ENCODE data around the gene WIZ. TPM values are rescaled to one million over a fixed set of nuclear protein-coding genes. Genes with fewer than 3 reads are reported as not detected.

The WIZ gene
- total and polyA plus RNA-seq, 9 of the 15 experiments (the other 6 are each of a cell fraction or from before 2014, with no cell fraction given): 0.06 to 37.5 (median 4.8) TPM

- TF ChIP-seq ZNF639 (CRISPR knock-in tag; conservative IDR thresholded peaks at IDR 0.05 in 1 of 2, IDR thresholded peaks at IDR 0.05 in 1 of 2): peak in 1 of 2 experiments; percentile 97; a peak in 2 of 4 replicates
- TF ChIP-seq GMEB1 (CRISPR knock-in tag; IDR thresholded peaks at IDR 0.05): 0 out of 2 replicates have a peak, but pooled peaks have one; percentile 34
- no peak for TF ChIP-seq RFX7 (CRISPR knock-in tag; IDR thresholded peaks at IDR 0.05)
- TF ChIP-seq BDP1 (IDR thresholded peaks at IDR 0.05; ENCODE audit: insufficient read depth, insufficient read length): no peak
- no peak for TF ChIP-seq IRF9 (tag; IDR thresholded peaks at IDR 0.05)
- TF ChIP-seq ZNF57 (CRISPR knock-in tag; IDR thresholded peaks at IDR 0.05): no peak
- TF ChIP-seq ZC3H4 (CRISPR knock-in tag; IDR thresholded peaks at IDR 0.05; ENCODE audit: borderline replicate concordance): no peak
- TF ChIP-seq SAP30 (IDR thresholded peaks at IDR 0.05; ENCODE audit: borderline replicate concordance, insufficient read depth, low read depth, low read length, poor library complexity, severe bottlenecking): no peak
- TF ChIP-seq MCM5 (IDR thresholded peaks at IDR 0.05; ENCODE audit: low read depth): no peak
- no peak for TF ChIP-seq ATF6 (CRISPR knock-in tag; IDR thresholded peaks at IDR 0.05)
- no peak for TF ChIP-seq ZNF778 (CRISPR knock-in tag; IDR thresholded peaks at IDR 0.05)
- no peak for TF ChIP-seq PTRF (tag; IDR thresholded peaks at IDR 0.05)
- TF ChIP-seq ETV6 (IDR thresholded peaks at IDR 0.05; ENCODE audit: borderline replicate concordance in 1 of 2, low read depth in 2 of 2, low read length in 1 of 2): no peak
- TF ChIP-seq ETV6 (CRISPR knock-in tag; IDR thresholded peaks at IDR 0.05; ENCODE audit: borderline replicate concordance): no peak
- no peak for TF ChIP-seq ZNF263 (CRISPR knock-in tag; IDR thresholded peaks at IDR 0.05; ENCODE audit: borderline replicate concordance)
- TF ChIP-seq JUND (IDR thresholded peaks at IDR 0.05; ENCODE audit: borderline replicate concordance, low read depth, low read length): no peak
- no peak for TF ChIP-seq JUND (tag; IDR thresholded peaks at IDR 0.05; ENCODE audit: borderline replicate concordance, low read depth, low read length)
- TF ChIP-seq E2F1 (CRISPR knock-in tag; IDR thresholded peaks at IDR 0.05): no peak
- TF ChIP-seq ZZZ3 (IDR thresholded peaks at IDR 0.05): no peak
Measured at GRCh38 chr19:15449620-15450527, at the start of gene WIZ (continued).

Data from K562 (cell line).